Measurements from ENCODE around the gene SCGB2A2. TPM values are rescaled to one million over a fixed set of nuclear protein-coding genes. Genes with fewer than 3 reads are reported as not detected.

The SCGB2A2 gene
- total RNA-seq, 6 experiments from 2014 or later = not detected

- Mint-ChIP-seq H3K4me3 (no peak overlapping the region), H3K27me3 (ENCODE audit: insufficient read depth) (peaks cover 13% of the 10 kb centered on the region), H3K4me1 (ENCODE audit: low read depth) (peaks cover 19% of the 10 kb centered on the region), H3K27ac (no peak overlapping the region), H3K36me3 (ENCODE audit: low read depth) (no peaks in the 10 kb centered on the region), H3K9me3 (no peaks in the 10 kb centered on the region)
- DNase-seq = no peak
- no peak for TF ChIP-seq CTCF (IDR thresholded peaks at IDR 0.05)
These were observed 2.9 kb upstream of the SCGB2A2 start for GRCh38 chr11:62267050-62267449.

- Mint-ChIP-seq H3K27me3 (ENCODE audit: insufficient read depth) (peaks cover 17% of the 10 kb centered on the region), H3K9me3 (no peaks in the 10 kb centered on the region), H3K36me3 (ENCODE audit: low read depth) (no peaks in the 10 kb centered on the region), H3K4me3 (no peak overlapping the region), H3K4me1 (ENCODE audit: low read depth) (peaks cover 19% of the 10 kb centered on the region), H3K27ac (no peak overlapping the region)
- TF ChIP-seq CTCF (IDR thresholded peaks at IDR 0.05) = no peak
- DNase-seq = no peak
These were observed 2.4 kb upstream of the SCGB2A2 start for GRCh38 chr11:62267576-62267975.

GRCh38 chr11:62273284-62273683 is 3.3 kb downstream of the SCGB2A2 start:
- no peaks in the 10 kb centered on the region for H3K36me3 Mint-ChIP-seq (ENCODE audit: low read depth)
- TF ChIP-seq CTCF (IDR thresholded peaks at IDR 0.05) = no peak
- no peak overlapping the region for H3K4me3 Mint-ChIP-seq
- H3K27ac Mint-ChIP-seq = no peak overlapping the region
- peaks cover 24% of the 10 kb centered on the region for H3K27me3 Mint-ChIP-seq (ENCODE audit: insufficient read depth)
- DNase-seq = no peak
- H3K4me1 Mint-ChIP-seq (ENCODE audit: low read depth) = no peaks in the 10 kb centered on the region
- H3K9me3 Mint-ChIP-seq = no peaks in the 10 kb centered on the region

GRCh38 chr11:62273789-62274275 is 3.9 kb downstream of the SCGB2A2 start:
- H3K27ac Mint-ChIP-seq = no peak overlapping the region
- H3K4me3 Mint-ChIP-seq = no peak overlapping the region

GRCh38 chr11:62280452-62280851 is 10.5 kb downstream of the SCGB2A2 start:
- 0 out of 2 replicates have a peak, but pooled peaks cover 4% of the 10 kb centered on the region for H3K9me3 Mint-ChIP-seq
- H3K4me3 Mint-ChIP-seq = no peak overlapping the region
- H3K4me1 Mint-ChIP-seq (ENCODE audit: low read depth) = no peaks in the 10 kb centered on the region
- no peaks in the 10 kb centered on the region for H3K36me3 Mint-ChIP-seq (ENCODE audit: low read depth)
- no peak overlapping the region for H3K27ac Mint-ChIP-seq
- DNase-seq = no peak
- no peak for TF ChIP-seq CTCF (IDR thresholded peaks at IDR 0.05)
- H3K27me3 Mint-ChIP-seq (ENCODE audit: insufficient read depth) = 0 out of 2 replicates have a peak, but pooled peaks cover under 1% of the 10 kb centered on the region

More at GRCh38 chr11:62273789-62274275, 3.9 kb downstream of the SCGB2A2 start:
- H3K27me3 Mint-ChIP-seq (ENCODE audit: insufficient read depth) = peaks cover 23% of the 10 kb centered on the region
- TF ChIP-seq CTCF (IDR thresholded peaks at IDR 0.05) = no peak
- H3K4me1 Mint-ChIP-seq (ENCODE audit: low read depth) = no peaks in the 10 kb centered on the region
- DNase-seq = no peak
- no peaks in the 10 kb centered on the region for H3K36me3 Mint-ChIP-seq (ENCODE audit: low read depth)
- no peaks in the 10 kb centered on the region for H3K9me3 Mint-ChIP-seq

GRCh38 chr11:62295504-62295903 is 25.5 kb downstream of the SCGB2A2 start:
- H3K27me3 Mint-ChIP-seq (ENCODE audit: insufficient read depth) = peaks cover 19% of the 10 kb centered on the region
- H3K4me1 Mint-ChIP-seq (ENCODE audit: low read depth) = no peaks in the 10 kb centered on the region
- H3K36me3 Mint-ChIP-seq (ENCODE audit: low read depth) = no peaks in the 10 kb centered on the region
- no peak overlapping the region for H3K4me3 Mint-ChIP-seq
- no peak for DNase-seq
- TF ChIP-seq CTCF (IDR thresholded peaks at IDR 0.05) = no peak
- no peaks in the 10 kb centered on the region for H3K9me3 Mint-ChIP-seq
- H3K27ac Mint-ChIP-seq = no peak overlapping the region
